Keratinocyte (primary cell): Measurements from ENCODE around the gene PLA2G4F.

ENCODE experiments used
- EZH2 ChIP-seq: IDR thresholded peaks from one replicate; pipeline ENCODE4 v1.6.1; 2012; ENCODE audit warnings: inconsistent platforms, mild to moderate bottlenecking, low read length, moderate library complexity
- TF ChIP-seq, protein P1 (sequence below), 3 experiments: IDR thresholded peaks in 1 of 3; conservative IDR thresholded peaks in 1 of 3; optimal IDR thresholded peaks in 1 of 3; 2 replicates in 2 of 3; 3 replicates in 1 of 3; pipeline versions ENCODE3 to v1.5.1; 2011; ENCODE audit warnings: low read length in 3 of 3, mild to moderate bottlenecking in 3 of 3, moderate library complexity in 2 of 3, control low read depth in 1 of 3, inconsistent platforms in 1 of 3; ENCODE audit not compliant: insufficient read depth in 2 of 3; ENCODE audit errors: extremely low read depth in 1 of 3

DNA sequence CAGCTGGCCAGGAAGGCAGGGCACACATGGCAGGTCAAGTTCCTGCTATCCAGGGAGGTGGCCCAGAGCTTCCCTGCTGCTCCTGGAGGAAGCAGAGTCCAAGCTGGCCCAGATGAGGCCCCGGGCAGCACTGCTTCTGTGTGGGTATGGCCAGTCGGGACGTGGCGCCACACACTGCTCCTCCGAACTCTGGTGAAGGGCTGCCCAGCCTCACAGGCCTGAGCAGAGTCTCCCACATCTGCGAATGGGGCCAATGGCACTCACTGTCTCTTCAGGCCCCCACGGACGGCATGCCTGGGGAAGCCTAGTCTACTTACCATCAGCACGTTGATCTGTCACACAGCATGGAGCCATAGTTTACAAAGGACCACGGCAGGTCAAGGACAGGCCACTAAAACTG, 2.5 kb upstream of the PLA2G4F start:
- TF ChIP-seq, protein P1, sequence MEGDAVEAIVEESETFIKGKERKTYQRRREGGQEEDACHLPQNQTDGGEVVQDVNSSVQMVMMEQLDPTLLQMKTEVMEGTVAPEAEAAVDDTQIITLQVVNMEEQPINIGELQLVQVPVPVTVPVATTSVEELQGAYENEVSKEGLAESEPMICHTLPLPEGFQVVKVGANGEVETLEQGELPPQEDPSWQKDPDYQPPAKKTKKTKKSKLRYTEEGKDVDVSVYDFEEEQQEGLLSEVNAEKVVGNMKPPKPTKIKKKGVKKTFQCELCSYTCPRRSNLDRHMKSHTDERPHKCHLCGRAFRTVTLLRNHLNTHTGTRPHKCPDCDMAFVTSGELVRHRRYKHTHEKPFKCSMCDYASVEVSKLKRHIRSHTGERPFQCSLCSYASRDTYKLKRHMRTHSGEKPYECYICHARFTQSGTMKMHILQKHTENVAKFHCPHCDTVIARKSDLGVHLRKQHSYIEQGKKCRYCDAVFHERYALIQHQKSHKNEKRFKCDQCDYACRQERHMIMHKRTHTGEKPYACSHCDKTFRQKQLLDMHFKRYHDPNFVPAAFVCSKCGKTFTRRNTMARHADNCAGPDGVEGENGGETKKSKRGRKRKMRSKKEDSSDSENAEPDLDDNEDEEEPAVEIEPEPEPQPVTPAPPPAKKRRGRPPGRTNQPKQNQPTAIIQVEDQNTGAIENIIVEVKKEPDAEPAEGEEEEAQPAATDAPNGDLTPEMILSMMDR (optimal IDR thresholded peaks at IDR 0.05 in 1 of 3, IDR thresholded peaks at IDR 0.05 in 1 of 3, conservative IDR thresholded peaks at IDR 0.05 in 1 of 3; ENCODE audit: extremely low read depth in 1 of 3, insufficient read depth in 2 of 3, low read length in 3 of 3), result no peak
- TF ChIP-seq EZH2, result no peak
